HG03558 (cell line): ENCODE measurements around the gene IFITM2.
"Not testable (repeated sequence)": the region's sequence is repeated elsewhere in the genome, so short reads cannot be mapped to it uniquely, and the experiment has no call there.

ENCODE experiments used
- ATAC-seq: cut with Tn5 transposase; IDR thresholded peaks from one replicate; pipeline ENCODE4 v1.9.1; 2021; ENCODE audit warnings: moderate number of reproducible peaks; ENCODE audit not compliant: unreplicated experiment; ENCODE audit errors: extremely low read depth

IFITM2 gene

DNA sequence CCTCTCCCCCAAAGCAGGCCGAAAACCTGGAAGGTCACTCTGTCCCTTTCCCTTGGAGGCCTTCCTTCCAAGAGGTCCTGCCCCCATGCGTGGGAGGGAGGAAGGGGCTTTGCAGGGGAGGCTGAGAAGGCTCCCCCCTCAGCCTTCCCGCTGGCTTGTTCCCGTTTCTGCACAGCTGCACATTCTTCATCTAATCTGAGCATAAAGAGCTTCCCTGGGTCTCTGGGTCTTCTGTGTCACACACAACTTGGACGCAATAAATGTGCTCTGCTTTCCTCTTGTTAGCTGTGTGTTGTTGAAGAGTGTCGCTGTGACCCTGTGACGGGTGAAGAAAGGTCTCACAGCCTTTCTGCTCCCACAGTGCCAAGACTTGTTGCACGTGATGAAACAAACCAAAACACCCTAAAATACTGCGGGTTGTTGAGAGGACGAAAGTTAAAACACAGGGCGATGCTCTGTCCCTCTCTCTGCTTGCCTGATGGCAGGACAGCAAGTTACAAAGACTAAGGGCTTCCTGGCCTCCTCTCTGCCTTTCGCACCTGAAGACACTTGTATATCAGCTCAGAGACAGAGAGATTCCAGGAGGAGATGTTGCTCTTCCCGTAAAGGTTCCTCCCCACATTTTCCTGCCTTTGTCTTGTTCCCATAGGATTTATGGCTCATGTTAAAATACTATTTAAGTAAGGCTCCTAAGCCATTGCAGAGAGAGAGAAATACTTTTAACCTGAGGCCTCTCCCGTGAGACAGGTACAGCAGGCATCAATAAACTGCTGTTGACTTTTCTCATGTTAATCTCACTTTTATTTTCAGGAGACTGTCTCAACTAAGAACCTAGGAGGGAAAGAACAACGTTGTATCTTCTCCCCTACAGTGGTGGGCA is 28.4 kb downstream of the IFITM2 start:
- ATAC-seq: no peak

GRCh38 chr11:336659-337198 is 29.1 kb downstream of the IFITM2 start:
- ATAC-seq: no peak

- no peak for ATAC-seq
These were observed 30.1 kb downstream of the IFITM2 start for GRCh38 chr11:337711-338110.

DNA sequence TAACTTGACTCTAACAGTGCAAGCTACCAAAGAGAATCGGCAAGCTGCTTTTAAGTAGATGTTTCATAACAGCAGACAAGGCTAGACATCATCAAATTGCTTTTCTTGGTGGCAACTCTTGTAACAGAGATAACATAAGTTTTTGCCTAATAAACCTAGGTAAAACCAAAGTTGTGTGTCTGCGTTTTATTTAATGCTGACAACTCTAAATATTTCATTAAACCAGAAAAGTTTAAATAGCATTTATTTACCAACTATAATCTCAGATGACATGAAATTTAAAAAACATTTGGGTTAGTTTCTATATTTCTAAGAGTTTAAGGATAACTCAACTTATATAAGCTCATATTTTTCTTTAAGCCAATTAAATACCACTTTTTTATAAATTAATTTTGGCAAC is 32.3 kb downstream of the IFITM2 start:
- no peak for ATAC-seq

DNA sequence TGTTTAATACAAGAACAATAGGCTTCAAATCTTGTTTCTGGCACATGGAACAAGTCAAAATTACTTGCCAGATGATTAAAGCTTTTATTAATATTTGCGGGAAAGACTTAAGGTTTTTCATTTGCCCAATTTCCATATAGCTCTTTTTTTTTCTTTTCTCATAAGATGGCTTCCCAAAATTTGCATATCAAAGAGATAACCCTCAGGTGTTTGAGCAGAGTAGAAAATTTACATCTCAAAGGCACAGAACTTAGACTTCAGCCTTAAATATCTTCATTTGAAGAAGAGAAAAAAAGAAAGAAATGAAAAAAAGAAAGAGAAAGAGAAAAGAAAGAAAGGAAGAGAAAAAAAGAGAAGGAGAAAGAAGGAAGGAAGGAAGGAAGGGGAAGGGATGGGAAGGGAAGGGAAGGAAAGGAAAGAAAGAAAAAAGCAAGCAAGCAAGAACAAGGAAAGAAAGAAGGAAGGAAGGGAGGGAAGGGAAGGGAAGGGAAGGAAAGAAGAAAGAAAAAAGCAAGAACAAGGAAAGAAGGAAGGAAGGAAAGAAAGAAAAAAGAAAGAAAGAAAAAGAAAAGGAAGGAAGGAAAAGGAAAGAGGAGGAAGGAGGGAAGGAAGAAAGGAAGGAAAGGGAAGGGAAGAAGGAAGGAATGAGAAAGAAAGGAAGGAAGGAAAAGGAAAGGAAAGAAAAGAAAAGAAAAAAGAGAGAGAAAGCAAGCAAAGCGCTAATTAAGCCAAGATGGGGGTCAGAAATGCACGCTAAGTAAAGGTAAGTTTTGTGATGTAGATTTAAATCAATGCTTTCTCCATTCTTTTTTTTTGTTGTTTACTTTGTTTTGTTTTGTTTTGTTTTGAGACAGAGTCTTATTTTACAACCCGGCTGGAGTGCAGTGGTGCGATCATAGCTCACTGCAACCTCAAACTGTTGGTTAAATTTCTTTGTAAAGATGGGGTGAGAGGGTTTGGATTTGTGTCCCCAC is 33.2 kb downstream of the IFITM2 start:
- ATAC-seq: no peak

DNA sequence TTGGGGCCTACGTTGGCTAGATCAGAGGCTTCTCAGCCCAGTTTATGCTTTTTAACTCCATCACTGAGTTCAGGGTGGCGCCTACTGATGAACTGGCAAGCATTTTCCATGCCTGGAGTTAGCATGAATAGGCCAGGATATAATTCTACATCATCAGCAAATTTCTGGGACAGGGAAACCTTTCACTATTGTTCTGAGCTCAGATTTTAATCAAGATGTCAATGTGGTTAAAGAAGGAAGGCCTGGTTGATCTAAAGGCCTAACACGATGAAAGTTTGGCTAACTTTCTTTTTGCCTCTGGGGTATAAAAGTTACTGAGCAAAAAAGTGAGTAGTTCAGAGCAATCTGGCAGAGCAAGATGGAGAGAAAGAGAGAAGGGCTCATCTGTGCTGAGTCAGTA is 34.7 kb downstream of the IFITM2 start:
- ATAC-seq: no peak

DNA sequence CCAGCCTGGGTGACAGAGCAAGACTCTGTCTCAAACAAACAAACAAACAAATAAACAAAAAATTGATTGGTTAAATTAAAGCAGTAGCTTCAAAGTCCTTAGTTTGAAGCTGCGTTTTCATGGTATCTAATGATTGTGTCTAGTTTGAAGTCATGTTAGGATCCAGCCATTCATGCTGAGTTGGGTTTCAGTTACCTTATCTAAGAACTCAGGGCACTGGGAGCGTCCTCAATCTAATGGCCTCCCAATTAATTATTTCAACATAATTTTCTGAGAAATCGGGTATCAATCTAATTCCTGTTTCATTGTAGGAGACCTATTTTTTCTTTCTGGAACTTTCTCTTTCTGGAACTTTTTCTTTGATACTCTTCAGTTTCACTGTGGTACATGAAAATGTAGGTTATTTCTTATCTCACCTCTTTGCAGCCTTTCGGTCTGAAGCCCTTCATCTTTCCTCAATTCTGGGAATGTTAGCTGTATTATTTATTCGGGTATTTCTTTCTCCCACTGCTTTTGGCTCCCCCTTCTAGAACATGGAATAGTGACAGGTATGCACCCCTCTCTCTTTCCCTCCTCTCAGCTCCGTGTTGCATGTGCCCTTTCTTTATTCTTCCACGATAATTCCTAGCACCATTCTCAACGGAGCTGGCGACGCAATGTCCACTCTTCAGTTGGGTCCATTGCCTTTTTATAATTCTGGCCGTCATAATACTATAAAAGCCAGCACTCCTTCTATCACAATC is 37.4 kb downstream of the IFITM2 start:
- ATAC-seq: no peak

DNA sequence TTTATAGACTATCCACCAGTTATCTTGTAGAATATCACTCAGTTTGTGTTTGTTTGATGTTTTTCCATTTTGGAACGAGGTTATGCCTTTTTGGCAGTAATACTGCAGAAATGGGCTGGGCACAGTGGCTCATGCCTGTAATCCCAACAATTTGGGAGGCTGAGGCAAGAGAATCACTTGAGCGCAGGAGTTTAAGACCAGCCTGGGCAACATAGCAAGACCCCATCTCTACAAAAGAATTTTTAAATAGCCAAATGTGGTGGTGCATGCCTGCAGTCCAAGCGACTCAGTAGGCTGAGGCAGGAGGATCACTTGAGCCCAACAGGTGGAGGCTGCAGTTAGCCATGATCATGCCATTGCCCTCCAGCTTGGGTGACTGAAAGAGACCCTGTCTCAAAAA is 38.9 kb downstream of the IFITM2 start:
- no peak for ATAC-seq

DNA sequence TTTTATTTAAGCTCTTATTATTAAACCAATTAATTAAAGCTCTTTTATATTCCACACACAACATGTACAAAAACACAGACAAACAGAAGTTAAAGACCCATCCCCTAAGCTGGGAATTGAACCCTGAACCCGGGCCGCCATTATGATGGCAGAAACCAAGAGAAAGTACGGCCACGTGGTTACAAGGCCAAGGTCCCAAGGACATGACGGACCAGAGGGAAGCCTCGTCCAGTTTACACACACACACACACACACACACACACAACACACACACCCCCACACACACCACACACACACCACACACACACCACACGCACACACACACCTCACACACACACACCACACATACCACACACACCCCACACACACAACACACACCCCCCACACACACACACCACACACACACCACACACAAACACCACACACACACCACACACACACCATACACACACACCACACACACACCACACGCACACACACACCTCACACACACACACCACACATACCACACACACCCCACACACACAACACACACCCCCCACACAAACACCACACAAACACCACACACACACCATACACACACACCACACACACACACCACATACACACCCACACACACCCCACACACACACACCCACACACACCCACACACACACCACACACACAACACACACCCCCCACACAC is 41.8 kb downstream of the IFITM2 start:
- ATAC-seq: not testable (repeated sequence)

DNA sequence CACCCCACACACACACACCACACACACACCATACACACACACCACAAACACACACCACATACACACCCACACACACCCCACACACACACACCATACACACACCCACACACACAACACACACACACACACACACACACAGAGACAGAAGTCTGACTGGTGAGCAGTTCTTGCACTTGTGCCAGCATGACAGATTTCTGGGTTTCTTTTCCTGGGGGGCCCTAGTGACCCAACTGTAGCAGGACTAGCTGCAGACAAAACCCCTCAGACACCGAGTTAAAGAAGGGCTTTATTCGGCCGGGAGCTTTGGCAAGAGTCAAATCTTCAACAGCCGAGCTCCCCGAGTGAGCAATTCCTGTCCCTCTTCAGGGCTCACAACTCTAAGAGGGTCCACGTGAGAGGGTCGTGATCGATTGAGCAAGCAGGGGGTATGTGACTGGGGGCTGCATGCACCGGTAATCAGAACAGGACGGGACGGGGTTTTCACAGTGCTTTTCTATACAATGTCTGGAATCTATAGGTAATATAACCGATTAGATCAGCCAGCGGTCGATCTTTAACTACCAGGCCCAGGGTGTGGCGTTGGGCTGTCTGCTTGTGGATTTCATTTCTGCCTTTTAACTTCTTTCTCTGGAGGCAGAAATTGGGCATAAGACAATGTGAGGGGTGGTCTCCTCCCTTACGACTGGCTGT is 42.6 kb downstream of the IFITM2 start:
- not testable (repeated sequence) for ATAC-seq

- no peak for ATAC-seq
These were observed 43.2 kb downstream of the IFITM2 start for GRCh38 chr11:350723-351255.

GRCh38 chr11:351411-351810 is 43.8 kb downstream of the IFITM2 start:
- no peak for ATAC-seq

GRCh38 chr11:352456-353031 is 44.9 kb downstream of the IFITM2 start:
- ATAC-seq: no peak

DNA sequence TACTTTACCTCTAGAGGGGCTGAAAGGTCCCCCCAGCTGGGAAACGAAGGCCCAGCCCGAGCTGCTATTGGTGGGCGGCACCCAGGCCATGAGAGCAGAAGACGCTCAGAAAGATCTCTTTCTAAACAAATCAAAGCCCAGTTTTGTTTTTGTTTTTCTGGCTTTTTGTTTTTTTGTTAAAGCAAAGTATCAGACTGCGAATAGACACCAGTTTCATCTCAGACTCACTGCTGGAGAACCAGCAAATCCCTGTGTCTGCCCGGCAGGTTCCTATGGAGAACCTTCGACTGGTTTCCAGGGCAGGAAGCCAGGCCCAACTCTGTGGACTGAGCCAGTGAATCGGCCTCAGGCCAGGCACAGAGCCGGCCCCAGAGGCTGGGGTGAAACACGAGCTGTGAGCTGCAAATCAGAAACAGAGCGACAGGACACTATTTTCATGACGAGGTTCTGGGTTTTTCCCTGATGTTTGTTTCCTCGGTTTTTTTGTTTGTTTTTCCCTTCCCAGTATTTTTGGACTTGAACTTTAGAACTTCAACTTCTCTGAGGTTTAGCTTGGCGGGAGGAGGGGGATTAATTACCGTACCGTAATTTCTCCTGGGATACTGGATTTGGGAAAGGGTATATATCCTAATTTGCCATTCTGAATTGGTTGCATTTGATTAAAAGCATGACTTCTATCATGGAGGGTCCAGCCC is 45.7 kb downstream of the IFITM2 start:
- no peak for ATAC-seq

- no peak for ATAC-seq
These were observed 48.2 kb downstream of the IFITM2 start for GRCh38 chr11:355581-356458.

DNA sequence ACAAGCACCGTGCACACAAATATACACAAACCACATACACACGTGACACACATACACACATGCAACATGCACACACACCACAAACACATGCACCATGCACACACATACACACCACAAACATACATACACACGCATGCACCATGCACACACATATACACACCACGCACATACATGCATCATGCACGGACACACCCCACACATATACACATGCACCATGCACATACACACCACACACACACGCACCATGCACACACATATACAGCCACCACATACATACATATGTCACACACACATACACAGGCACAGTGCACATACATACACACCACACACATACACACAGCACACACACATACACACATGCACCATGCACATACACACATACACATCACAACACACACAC is 49.0 kb downstream of the IFITM2 start:
- ATAC-seq: no peak

GRCh38 chr11:357582-357981 is 50.0 kb downstream of the IFITM2 start:
- no peak for ATAC-seq
